Brain microvascular endothelial cell (primary cell): Measurements from ENCODE around the gene KRTAP23-1.

Experiments used
- DNase-seq: peaks from one replicate; pipeline ENCODE4 v3.0.0-alpha.2; 2020
- H3K27ac ChIP-seq: fragments of 250-450 bp; sonication (Bioruptor Pico); 2 replicates; pipeline ENCODE4 v1.5.1; 2020; ENCODE audit warnings: mild to moderate bottlenecking, moderate library complexity
- H3K27me3 ChIP-seq: fragments of 250-450 bp; sonication (Bioruptor Pico); replicated peaks from 2 replicates; pipeline ENCODE4 v1.5.1; 2020; ENCODE audit warnings: mild to moderate bottlenecking
- H3K36me3 ChIP-seq: fragments of 250-450 bp; sonication (Bioruptor Pico); replicated peaks from 2 replicates; pipeline ENCODE4 v1.5.1; 2020; ENCODE audit warnings: mild to moderate bottlenecking
- H3K4me3 ChIP-seq: 2 replicates; pipeline ENCODE4 v1.5.1; 2011; ENCODE audit warnings: low read depth, mild to moderate bottlenecking, control low read depth, low read length, moderate library complexity
- in situ Hi-C: cut with HindIII; loops from 2 replicates; pipeline ENCODE4 v1.10.0; 2017; ENCODE audit warnings: low sequenced_read_pairs, low pct_ligation_motif_present
- TF ChIP-seq, protein P1 (sequence below): IDR thresholded peaks from 2 replicates; pipeline ENCODE4 v1.5.1; 2011; ENCODE audit warnings: low read depth, mild to moderate bottlenecking, moderate library complexity, low read length, control low read depth, inconsistent platforms; ENCODE audit errors: missing control alignments

The KRTAP23-1 gene

DNA sequence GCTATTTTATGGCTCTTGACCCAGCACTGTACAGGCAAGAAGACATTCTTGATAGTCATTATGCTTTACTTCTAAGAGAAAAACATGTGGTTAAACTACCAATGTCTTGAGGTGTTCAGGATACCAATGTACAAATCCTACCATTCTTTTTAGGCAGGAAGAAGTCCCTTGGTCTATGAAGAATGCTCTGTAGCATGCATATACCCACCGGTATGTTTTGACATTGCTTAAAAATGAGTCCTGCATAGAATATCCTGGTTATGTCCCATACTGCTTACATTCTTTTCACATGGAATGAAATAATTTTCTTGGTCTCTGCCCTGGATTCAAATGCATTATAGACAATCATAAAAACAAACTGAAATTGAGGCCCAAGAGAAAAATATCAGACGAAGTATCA lies 15.7 kb downstream of the KRTAP23-1 start:
- no peak for DNase-seq
- TF ChIP-seq, protein P1, sequence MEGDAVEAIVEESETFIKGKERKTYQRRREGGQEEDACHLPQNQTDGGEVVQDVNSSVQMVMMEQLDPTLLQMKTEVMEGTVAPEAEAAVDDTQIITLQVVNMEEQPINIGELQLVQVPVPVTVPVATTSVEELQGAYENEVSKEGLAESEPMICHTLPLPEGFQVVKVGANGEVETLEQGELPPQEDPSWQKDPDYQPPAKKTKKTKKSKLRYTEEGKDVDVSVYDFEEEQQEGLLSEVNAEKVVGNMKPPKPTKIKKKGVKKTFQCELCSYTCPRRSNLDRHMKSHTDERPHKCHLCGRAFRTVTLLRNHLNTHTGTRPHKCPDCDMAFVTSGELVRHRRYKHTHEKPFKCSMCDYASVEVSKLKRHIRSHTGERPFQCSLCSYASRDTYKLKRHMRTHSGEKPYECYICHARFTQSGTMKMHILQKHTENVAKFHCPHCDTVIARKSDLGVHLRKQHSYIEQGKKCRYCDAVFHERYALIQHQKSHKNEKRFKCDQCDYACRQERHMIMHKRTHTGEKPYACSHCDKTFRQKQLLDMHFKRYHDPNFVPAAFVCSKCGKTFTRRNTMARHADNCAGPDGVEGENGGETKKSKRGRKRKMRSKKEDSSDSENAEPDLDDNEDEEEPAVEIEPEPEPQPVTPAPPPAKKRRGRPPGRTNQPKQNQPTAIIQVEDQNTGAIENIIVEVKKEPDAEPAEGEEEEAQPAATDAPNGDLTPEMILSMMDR: no peak
- in situ Hi-C loops: no loop called here

DNA sequence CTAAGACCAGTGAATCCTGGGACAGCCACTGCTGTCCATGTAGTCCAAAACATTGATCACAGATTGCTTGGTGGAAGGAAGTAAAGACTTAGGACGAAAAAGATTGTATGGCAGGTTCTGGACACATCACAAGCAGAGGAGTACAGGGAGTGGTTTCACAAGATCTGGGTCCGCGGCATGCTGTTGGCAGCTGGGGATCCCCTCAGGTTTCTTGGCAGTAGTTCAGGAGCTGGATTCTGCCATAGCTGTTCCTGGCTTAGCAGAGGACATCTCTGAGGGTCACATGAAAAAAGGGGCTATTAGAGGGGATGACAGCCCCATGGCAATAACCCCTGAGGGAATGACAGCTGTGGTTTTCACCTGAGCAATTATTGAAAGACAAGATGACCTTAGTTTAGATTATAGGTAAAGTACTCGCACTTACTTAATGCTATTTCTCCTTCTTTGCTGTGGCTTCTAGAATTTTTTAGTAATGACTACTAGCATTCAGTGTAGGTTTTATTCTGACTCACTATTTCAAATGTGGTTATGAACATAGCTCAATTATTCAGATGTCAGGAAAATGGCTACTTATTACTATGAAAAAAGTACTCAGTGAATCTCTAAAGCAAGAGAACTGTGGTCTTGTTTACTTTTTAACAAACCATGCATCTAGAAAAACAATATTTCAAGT lies 19.1 kb downstream of the KRTAP23-1 start:
- Histone ChIP-seq H3K4me3 (no peak overlapping the region), H3K27me3 (no peaks in the 10 kb centered on the region), H3K36me3 (no peaks in the 10 kb centered on the region), H3K27ac (no peak overlapping the region)
- peak; percentile 19 for DNase-seq
- TF ChIP-seq, protein P1: no peak
- in situ Hi-C loops: no loop called here

More for the DNA sequence above, 15.7 kb downstream of the KRTAP23-1 start:
- no peak overlapping the region for H3K4me3 ChIP-seq
- no peaks in the 10 kb centered on the region for H3K27me3 ChIP-seq
- no peaks in the 10 kb centered on the region for H3K36me3 ChIP-seq
- no peak overlapping the region for H3K27ac ChIP-seq

DNA sequence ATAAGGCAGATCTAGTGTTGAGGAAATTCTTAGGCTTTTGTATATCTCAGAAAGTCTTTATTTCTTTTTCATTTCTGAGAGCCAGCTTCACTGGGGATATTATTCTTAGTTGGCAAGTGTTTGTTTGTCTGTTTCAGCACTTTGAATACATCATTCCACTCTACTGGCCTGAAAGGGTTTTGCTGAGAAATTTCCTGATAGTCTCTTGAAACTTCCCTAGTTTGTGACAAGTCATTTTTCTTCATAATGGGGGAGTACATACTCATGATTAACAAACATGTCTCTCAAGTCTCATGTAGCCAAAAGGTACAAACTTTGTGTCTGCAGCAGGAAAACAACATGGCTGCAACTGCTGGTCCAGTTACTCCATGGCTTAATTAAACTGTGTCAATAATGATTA lies 22.0 kb downstream of the KRTAP23-1 start:
- in situ Hi-C loops: no loop called here
- TF ChIP-seq, protein P1: no peak
- Histone ChIP-seq H3K36me3 (no peaks in the 10 kb centered on the region), H3K4me3 (no peak overlapping the region), H3K27ac (no peak overlapping the region), H3K27me3 (no peaks in the 10 kb centered on the region)
- DNase-seq: no peak

DNA sequence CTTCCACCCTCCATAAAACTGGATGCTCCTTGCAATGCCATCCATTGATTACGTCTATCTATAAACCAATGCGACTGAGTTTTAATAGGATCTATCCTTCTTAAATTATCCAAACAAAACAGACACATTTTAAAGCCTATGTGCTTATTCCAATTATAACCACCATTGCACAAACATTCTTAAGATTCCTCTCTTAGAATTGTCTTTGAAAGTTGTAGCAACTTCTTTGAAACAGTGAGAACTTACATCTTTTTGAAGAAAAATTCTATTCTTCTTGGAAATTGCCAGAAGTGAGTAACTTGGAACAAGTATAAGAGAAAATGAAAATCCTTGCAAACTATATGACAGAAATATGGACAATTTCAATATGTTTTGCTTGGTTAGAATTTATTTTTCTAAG lies 28.2 kb downstream of the KRTAP23-1 start, which contains the start of gene KRTAP26-1:
KRTAP26-1 (minus strand) TSS at position 101 of the 400 bp plus-strand sequence. CDS start 280 bp downstream, outside the sequence.
- in situ Hi-C loops: no loop called here

DNA sequence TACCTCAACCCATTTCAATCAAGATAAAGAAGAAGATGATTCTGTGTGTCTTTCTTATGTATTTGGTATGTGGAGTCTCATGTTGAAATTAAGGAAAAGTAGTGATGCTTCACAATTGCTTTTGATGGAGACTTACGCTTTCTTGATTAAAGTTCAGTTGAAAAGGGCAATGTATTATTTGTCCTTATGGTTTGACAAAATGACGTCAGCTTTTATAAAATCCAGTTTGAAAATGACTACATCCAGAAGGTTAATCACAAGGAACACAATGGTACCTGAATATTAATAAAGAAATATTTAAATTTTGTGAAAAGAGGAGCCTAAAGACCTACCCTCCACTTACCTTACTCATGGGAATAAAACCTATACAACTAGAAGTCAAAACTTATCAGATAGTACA lies 32.7 kb downstream of the KRTAP23-1 start:
- TF ChIP-seq, protein P1: no peak
- DNase-seq: no peak
- in situ Hi-C loops: no loop called here

More for the DNA sequence above, 28.2 kb downstream of the KRTAP23-1 start, which contains the start of gene KRTAP26-1:
- Histone ChIP-seq H3K27ac (no peak within 1 kb of the TSS), H3K4me3 (no peak within 1 kb of the TSS), H3K36me3 (no peaks in the 10 kb centered on the region), H3K27me3 (no peaks in the 10 kb centered on the region)
- no peak for DNase-seq
- TF ChIP-seq, protein P1: no peak

DNA sequence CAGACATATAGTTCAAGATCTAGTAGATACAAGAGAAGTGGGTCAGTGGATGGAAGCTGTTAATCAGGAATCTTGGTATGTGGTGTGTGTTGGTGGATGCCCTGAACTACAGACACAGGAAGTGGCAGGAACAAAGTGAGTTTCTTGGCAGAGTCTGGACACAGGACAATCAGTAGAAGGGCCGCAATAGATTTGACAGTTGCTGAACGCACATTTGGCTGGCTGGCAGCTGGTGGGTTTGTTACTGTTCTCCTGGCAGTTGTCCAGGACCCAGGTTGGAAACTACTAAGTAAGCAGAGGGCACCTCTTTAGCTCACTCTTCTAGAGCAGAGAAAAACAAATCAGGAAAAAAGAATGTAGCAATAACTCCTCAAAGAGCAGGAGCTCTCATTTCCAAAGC lies 41.5 kb downstream of the KRTAP23-1 start:
- TF ChIP-seq, protein P1: no peak
- DNase-seq: no peak
- H3K27me3 ChIP-seq: no peaks in the 10 kb centered on the region
- in situ Hi-C loops: no loop called here
- H3K36me3 ChIP-seq: no peaks in the 10 kb centered on the region
- H3K4me3 ChIP-seq: no peak overlapping the region
- no peak overlapping the region for H3K27ac ChIP-seq

More for the DNA sequence above, 32.7 kb downstream of the KRTAP23-1 start:
- H3K27me3 ChIP-seq: no peaks in the 10 kb centered on the region
- H3K4me3 ChIP-seq: no peak overlapping the region
- no peak overlapping the region for H3K27ac ChIP-seq
- no peaks in the 10 kb centered on the region for H3K36me3 ChIP-seq
